Measurements from ENCODE around the gene MIPOL1.

- no peak for TF ChIP-seq CTCF (conservative IDR thresholded peaks at IDR 0.05; ENCODE audit: low read length)
- TF ChIP-seq EZH2phosphoT487 (IDR thresholded peaks at IDR 0.05; ENCODE audit: borderline replicate concordance), result no peak
These were observed 356.3 kb downstream of the MIPOL1 start for GRCh38 chr14:37553935-37554550.
